ENCODE data around the gene SLC9A3.

GRCh38 chr5:565782-566440 lies 41.7 kb upstream of the SLC9A3 start:
- TF ChIP-seq RAD21 (IDR thresholded peaks at IDR 0.05; ENCODE audit: low read depth) (peak; percentile 33), CTCF (IDR thresholded peaks at IDR 0.05 in 2 of 3, conservative IDR thresholded peaks at IDR 0.05 in 1 of 3; ENCODE audit: borderline replicate concordance in 1 of 3, insufficient read depth in 1 of 3, low read depth in 2 of 3, low read length in 2 of 3) (no peak), EZH2 (IDR thresholded peaks at IDR 0.05) (no peak), EGR1 (IDR thresholded peaks at IDR 0.05; ENCODE audit: low read depth) (no peak), POLR2A (IDR thresholded peaks at IDR 0.05; ENCODE audit: borderline replicate concordance, extremely low read depth, insufficient read depth, insufficient read length) (no peak), CBX3 (IDR thresholded peaks at IDR 0.05; ENCODE audit: low read depth) (no peak), SIN3A (IDR thresholded peaks at IDR 0.05; ENCODE audit: low read depth) (no peak), MAX (IDR thresholded peaks at IDR 0.05) (no peak), SRF (IDR thresholded peaks at IDR 0.05; ENCODE audit: low read depth) (no peak), CEBPB (IDR thresholded peaks at IDR 0.05; ENCODE audit: low read depth) (no peak)
